ENCODE measurements around the gene FOSB. TPM values are rescaled to one million over a fixed set of nuclear protein-coding genes. Genes with fewer than 3 reads are reported as not detected.

The FOSB gene
- total and polyA plus RNA-seq, 2 experiments from 2014 or later = 0.55 to 1.9 TPM

DNA sequence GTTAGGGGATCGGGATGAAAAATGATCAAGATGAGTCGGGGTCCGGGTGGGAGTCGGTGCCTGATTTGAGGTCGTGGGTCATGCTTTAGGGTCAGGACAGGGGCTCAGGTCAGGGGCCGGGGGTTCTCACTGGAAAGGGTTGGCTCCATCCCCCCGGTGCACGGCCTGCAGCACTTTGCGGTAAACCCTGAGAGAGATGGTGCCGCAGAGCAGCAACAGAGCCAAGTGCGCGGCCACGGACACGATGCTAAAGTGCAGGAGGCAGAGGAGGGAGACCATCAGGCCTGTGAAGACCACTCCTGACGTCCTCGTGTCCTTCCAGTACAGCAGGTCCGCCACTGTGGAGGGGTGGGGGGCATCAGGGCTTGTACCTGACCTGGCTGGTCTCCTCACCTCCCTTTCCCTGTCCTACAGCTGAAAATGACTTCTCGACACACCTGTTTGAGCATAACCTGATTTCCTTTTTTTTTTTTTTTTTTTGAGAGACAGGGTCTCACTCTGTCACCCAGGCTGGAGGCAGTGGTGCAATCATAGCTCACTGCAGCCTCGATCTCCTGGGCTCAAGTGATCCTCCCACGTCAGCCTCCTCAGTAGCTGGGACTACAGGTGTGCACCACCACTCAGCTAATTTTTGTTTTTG is 21.5 kb downstream of the FOSB start:
- Histone ChIP-seq H3F3A (replicated peaks; ENCODE audit: low read depth) (peaks cover 11% of the 10 kb centered on the region; the same call in 1 of the 2 replicates), H3K36me3 (ENCODE audit: insufficient read depth) (no peaks in the 10 kb centered on the region), H3K4me2 (no peak overlapping the region), H3K9me2 (ENCODE audit: insufficient read depth) (no peaks in the 10 kb centered on the region), H3K4me3 (no peak overlapping the region), H3K27me3 (ENCODE audit: insufficient read depth) (no peaks in the 10 kb centered on the region), H2AFZ (no peak overlapping the region), H3K27ac (ENCODE audit: low read depth) (no peak overlapping the region), H3K79me2 (replicated peaks; ENCODE audit: insufficient read depth) (no peaks in the 10 kb centered on the region), H4K20me1 (replicated peaks; ENCODE audit: insufficient read depth) (no peaks in the 10 kb centered on the region; the same call in 1 of the 2 replicates), H3K4me1 (ENCODE audit: insufficient read depth) (peaks cover 6% of the 10 kb centered on the region; the same call in 1 of the 2 replicates)
- H3K4me3 Mint-ChIP-seq = no peak overlapping the region
- H3K9me3 Mint-ChIP-seq = no peaks in the 10 kb centered on the region; the same call in 2 of the 3 replicates
- peaks cover 16% of the 10 kb centered on the region for H3K4me1 Mint-ChIP-seq
- H3K36me3 Mint-ChIP-seq (ENCODE audit: low read depth) = peaks cover 6% of the 10 kb centered on the region
- no peak overlapping the region for H3K27ac Mint-ChIP-seq
- peaks cover 18% of the 10 kb centered on the region for H3K27me3 Mint-ChIP-seq (ENCODE audit: insufficient read depth, low read depth, poor library complexity)
- DNase-seq (ENCODE audit: low spot score) (no peak), ATAC-seq (no peak)
- TF ChIP-seq, protein P1, sequence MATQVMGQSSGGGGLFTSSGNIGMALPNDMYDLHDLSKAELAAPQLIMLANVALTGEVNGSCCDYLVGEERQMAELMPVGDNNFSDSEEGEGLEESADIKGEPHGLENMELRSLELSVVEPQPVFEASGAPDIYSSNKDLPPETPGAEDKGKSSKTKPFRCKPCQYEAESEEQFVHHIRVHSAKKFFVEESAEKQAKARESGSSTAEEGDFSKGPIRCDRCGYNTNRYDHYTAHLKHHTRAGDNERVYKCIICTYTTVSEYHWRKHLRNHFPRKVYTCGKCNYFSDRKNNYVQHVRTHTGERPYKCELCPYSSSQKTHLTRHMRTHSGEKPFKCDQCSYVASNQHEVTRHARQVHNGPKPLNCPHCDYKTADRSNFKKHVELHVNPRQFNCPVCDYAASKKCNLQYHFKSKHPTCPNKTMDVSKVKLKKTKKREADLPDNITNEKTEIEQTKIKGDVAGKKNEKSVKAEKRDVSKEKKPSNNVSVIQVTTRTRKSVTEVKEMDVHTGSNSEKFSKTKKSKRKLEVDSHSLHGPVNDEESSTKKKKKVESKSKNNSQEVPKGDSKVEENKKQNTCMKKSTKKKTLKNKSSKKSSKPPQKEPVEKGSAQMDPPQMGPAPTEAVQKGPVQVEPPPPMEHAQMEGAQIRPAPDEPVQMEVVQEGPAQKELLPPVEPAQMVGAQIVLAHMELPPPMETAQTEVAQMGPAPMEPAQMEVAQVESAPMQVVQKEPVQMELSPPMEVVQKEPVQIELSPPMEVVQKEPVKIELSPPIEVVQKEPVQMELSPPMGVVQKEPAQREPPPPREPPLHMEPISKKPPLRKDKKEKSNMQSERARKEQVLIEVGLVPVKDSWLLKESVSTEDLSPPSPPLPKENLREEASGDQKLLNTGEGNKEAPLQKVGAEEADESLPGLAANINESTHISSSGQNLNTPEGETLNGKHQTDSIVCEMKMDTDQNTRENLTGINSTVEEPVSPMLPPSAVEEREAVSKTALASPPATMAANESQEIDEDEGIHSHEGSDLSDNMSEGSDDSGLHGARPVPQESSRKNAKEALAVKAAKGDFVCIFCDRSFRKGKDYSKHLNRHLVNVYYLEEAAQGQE (IDR thresholded peaks at IDR 0.05; ENCODE audit: unreplicated experiment) = no peak
- TF ChIP-seq ETS1 (IDR thresholded peaks at IDR 0.05) (no peak), CREB1 (CRISPR knock-in tag; IDR thresholded peaks at IDR 0.05; ENCODE audit: low read depth) (no peak), POLR2AphosphoS5 (IDR thresholded peaks at IDR 0.05; ENCODE audit: low read depth) (no peak), STAT1 (IDR thresholded peaks at IDR 0.05; ENCODE audit: unreplicated experiment) (no peak), ZNF331 (CRISPR knock-in tag; IDR thresholded peaks at IDR 0.05; ENCODE audit: low read depth) (no peak), EZH2phosphoT487 (IDR thresholded peaks at IDR 0.05; ENCODE audit: unreplicated experiment) (no peak), ZNF114 (CRISPR knock-in tag; IDR thresholded peaks at IDR 0.05) (no peak)
- TF ChIP-seq, protein P2, sequence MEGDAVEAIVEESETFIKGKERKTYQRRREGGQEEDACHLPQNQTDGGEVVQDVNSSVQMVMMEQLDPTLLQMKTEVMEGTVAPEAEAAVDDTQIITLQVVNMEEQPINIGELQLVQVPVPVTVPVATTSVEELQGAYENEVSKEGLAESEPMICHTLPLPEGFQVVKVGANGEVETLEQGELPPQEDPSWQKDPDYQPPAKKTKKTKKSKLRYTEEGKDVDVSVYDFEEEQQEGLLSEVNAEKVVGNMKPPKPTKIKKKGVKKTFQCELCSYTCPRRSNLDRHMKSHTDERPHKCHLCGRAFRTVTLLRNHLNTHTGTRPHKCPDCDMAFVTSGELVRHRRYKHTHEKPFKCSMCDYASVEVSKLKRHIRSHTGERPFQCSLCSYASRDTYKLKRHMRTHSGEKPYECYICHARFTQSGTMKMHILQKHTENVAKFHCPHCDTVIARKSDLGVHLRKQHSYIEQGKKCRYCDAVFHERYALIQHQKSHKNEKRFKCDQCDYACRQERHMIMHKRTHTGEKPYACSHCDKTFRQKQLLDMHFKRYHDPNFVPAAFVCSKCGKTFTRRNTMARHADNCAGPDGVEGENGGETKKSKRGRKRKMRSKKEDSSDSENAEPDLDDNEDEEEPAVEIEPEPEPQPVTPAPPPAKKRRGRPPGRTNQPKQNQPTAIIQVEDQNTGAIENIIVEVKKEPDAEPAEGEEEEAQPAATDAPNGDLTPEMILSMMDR (conservative IDR thresholded peaks at IDR 0.05; ENCODE audit: low read depth in 2 of 2) = no peak

Measured in GM23338 (cell line).